ENCODE data around the gene CCNJL. TPM values are rescaled to one million over a fixed set of nuclear protein-coding genes. Genes with fewer than 3 reads are reported as not detected.

The CCNJL gene
- total RNA-seq, 1 donor from 2014 or later = 9.4 TPM

GRCh38 chr5:160311491-160312133, 752 bp downstream of the CCNJL start:
- Mint-ChIP-seq H3K27ac (peak overlapping the region; percentile 67), H3K4me3 (peak overlapping the region; percentile 97), H3K4me1 (peaks cover 31% of the 10 kb centered on the region), H3K27me3 (ENCODE audit: insufficient read depth, low read depth) (peaks cover 9% of the 10 kb centered on the region), H3K36me3 (peaks cover 19% of the 10 kb centered on the region), H3K9me3 (no peaks in the 10 kb centered on the region)
- Histone ChIP-seq H3K4me1 (peaks cover 19% of the 10 kb centered on the region), H3K4me3 (peak overlapping the region; percentile 83), H3F3A (ENCODE audit: low read depth) (peaks cover 16% of the 10 kb centered on the region), H3K79me2 (ENCODE audit: low read depth) (peaks cover 8% of the 10 kb centered on the region), H3K27ac (no peak overlapping the region), H3K4me2 (peak overlapping the region; percentile 96), H3K9ac (no peak overlapping the region), H4K20me1 (ENCODE audit: low read depth) (peaks cover 45% of the 10 kb centered on the region), H3K9me3 (ENCODE audit: low read depth) (no peaks in the 10 kb centered on the region), H2AFZ (replicated peaks) (peak overlapping the region; percentile 92), H3K36me3 (no peaks in the 10 kb centered on the region), H3K27me3 (peaks cover 34% of the 10 kb centered on the region)
- no peak for DNase-seq (ENCODE audit: low spot score)
- TF ChIP-seq, protein P1, sequence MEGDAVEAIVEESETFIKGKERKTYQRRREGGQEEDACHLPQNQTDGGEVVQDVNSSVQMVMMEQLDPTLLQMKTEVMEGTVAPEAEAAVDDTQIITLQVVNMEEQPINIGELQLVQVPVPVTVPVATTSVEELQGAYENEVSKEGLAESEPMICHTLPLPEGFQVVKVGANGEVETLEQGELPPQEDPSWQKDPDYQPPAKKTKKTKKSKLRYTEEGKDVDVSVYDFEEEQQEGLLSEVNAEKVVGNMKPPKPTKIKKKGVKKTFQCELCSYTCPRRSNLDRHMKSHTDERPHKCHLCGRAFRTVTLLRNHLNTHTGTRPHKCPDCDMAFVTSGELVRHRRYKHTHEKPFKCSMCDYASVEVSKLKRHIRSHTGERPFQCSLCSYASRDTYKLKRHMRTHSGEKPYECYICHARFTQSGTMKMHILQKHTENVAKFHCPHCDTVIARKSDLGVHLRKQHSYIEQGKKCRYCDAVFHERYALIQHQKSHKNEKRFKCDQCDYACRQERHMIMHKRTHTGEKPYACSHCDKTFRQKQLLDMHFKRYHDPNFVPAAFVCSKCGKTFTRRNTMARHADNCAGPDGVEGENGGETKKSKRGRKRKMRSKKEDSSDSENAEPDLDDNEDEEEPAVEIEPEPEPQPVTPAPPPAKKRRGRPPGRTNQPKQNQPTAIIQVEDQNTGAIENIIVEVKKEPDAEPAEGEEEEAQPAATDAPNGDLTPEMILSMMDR (IDR thresholded peaks at IDR 0.05) = peak; percentile 3
- TF ChIP-seq EZH2phosphoT487 (IDR thresholded peaks at IDR 0.05) (no peak), EZH2 (IDR thresholded peaks at IDR 0.05) (peak; percentile 18)

DNA sequence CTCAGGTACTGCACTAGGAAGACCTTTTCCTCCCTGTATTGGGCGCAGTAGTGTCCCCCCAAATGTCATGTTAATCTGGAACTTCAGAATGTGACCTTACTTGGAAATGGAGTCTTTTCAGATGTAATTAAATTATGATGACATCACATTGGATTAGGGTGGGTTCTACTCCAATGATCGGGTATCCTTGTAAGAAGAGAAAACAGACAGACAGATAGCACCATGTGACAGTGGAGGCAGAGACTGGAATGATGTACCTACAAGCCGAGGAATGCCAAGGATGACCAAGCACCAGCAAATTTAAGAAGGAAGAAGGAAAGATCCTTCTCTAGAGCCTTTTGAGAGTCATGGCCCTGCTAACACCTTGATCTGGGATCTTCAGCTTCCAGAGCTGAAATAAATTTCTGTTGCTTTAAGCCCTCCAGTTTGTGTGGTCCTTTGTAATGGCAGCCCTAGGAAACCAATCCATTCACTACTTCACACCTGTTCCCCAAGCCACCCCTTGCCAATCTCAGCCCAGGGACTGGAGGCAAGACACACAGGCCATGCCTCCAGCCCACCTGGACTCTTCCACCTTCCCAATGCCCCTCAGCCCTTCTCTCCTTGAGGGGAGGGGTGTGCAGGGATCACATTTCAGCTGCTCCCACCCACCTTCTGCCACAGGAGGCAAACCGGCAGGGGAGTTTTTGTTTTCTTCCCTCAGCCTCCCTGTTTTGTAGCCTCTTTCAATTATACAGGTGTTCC, 1.6 kb downstream of the CCNJL start:
- no peak for TF ChIP-seq EZH2 (IDR thresholded peaks at IDR 0.05)
- TF ChIP-seq, protein P1 (IDR thresholded peaks at IDR 0.05) = no peak
- TF ChIP-seq EZH2phosphoT487 (IDR thresholded peaks at IDR 0.05) = no peak
- Mint-ChIP-seq H3K4me3 (peak overlapping the region; percentile 97), H3K27me3 (ENCODE audit: insufficient read depth, low read depth) (peaks cover 9% of the 10 kb centered on the region), H3K4me1 (peaks cover 25% of the 10 kb centered on the region), H3K36me3 (peaks cover 23% of the 10 kb centered on the region), H3K9me3 (no peaks in the 10 kb centered on the region), H3K27ac (no peak overlapping the region)
- peaks cover 16% of the 10 kb centered on the region for H3F3A ChIP-seq (ENCODE audit: low read depth)
- peak; percentile 12 for DNase-seq (ENCODE audit: low spot score)
- H3K27ac ChIP-seq = no peak overlapping the region
- no peaks in the 10 kb centered on the region for H3K36me3 ChIP-seq
- H3K27me3 ChIP-seq = peaks cover 34% of the 10 kb centered on the region
- no peak overlapping the region for H3K9ac ChIP-seq
- H4K20me1 ChIP-seq (ENCODE audit: low read depth) = peaks cover 49% of the 10 kb centered on the region
- peaks cover 19% of the 10 kb centered on the region for H3K4me1 ChIP-seq
- H3K9me3 ChIP-seq (ENCODE audit: low read depth) = no peaks in the 10 kb centered on the region
- H2AFZ ChIP-seq (replicated peaks) = no peak overlapping the region
- H3K4me2 ChIP-seq = peak overlapping the region; percentile 96
- peak overlapping the region; percentile 83 for H3K4me3 ChIP-seq
- peaks cover 8% of the 10 kb centered on the region for H3K79me2 ChIP-seq (ENCODE audit: low read depth)

DNA sequence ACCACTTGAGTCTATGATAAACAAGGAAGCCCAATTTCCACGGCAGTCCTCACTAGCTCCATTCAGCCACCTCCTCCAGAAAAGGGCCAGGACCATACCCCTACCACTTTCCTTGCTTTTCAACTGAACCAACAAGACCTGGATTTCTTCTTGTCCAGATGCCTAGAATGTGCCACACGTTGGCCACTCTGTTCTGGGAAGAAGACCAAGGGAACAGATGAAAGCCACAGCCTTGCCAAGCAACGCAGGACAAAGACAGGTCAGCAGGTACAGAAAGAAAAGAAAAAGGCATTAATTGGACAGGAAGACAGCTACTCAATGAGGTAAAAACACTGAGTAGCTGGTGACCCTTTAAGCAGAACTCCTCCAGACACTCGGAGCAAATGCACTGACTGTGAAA, 2.2 kb downstream of the CCNJL start:
- no peaks in the 10 kb centered on the region for H3K9me3 Mint-ChIP-seq
- peaks cover 16% of the 10 kb centered on the region for H3F3A ChIP-seq (ENCODE audit: low read depth)
- H3K36me3 Mint-ChIP-seq = peaks cover 23% of the 10 kb centered on the region
- no peaks in the 10 kb centered on the region for H3K36me3 ChIP-seq
- peaks cover 19% of the 10 kb centered on the region for H3K4me1 ChIP-seq
- H3K79me2 ChIP-seq (ENCODE audit: low read depth) = peaks cover 8% of the 10 kb centered on the region
- H3K4me3 Mint-ChIP-seq = peak overlapping the region; percentile 97
- H3K4me2 ChIP-seq = no peak overlapping the region
- no peaks in the 10 kb centered on the region for H3K9me3 ChIP-seq (ENCODE audit: low read depth)
- DNase-seq (ENCODE audit: low spot score) = no peak
- TF ChIP-seq EZH2phosphoT487 (IDR thresholded peaks at IDR 0.05) (no peak), EZH2 (IDR thresholded peaks at IDR 0.05) (no peak)
- TF ChIP-seq, protein P1 (IDR thresholded peaks at IDR 0.05) = no peak
- no peak overlapping the region for H3K27ac ChIP-seq
- peaks cover 24% of the 10 kb centered on the region for H3K4me1 Mint-ChIP-seq
- H3K9ac ChIP-seq = no peak overlapping the region
- H3K4me3 ChIP-seq = no peak overlapping the region
- H3K27ac Mint-ChIP-seq = no peak overlapping the region
- peaks cover 34% of the 10 kb centered on the region for H3K27me3 ChIP-seq
- H3K27me3 Mint-ChIP-seq (ENCODE audit: insufficient read depth, low read depth) = peaks cover 9% of the 10 kb centered on the region
- peaks cover 49% of the 10 kb centered on the region for H4K20me1 ChIP-seq (ENCODE audit: low read depth)
- no peak overlapping the region for H2AFZ ChIP-seq (replicated peaks)
